IPS-18a (cell line): ENCODE results near the gene PLA2G4E.

Experiments used
- H3K27ac ChIP-seq: one replicate; pipeline ENCODE4 v1.5.1; 2013; ENCODE audit warnings: low read length
- H3K27me3 ChIP-seq: one replicate; pipeline ENCODE4 v1.6.1; 2013; ENCODE audit warnings: mild to moderate bottlenecking, low read length; ENCODE audit not compliant: control insufficient read depth, insufficient read depth
- H3K36me3 ChIP-seq: one replicate; pipeline ENCODE4 v1.6.1; 2013; ENCODE audit warnings: low read depth, low read length; ENCODE audit not compliant: control insufficient read depth
- H3K4me1 ChIP-seq: one replicate; pipeline ENCODE4 v1.6.1; 2013; ENCODE audit warnings: low read depth, low read length; ENCODE audit not compliant: control insufficient read depth
- H3K4me3 ChIP-seq: one replicate; pipeline ENCODE4 v1.5.1; 2013; ENCODE audit warnings: low read length
- H3K9ac ChIP-seq: one replicate; pipeline ENCODE4 v1.6.1; 2013; ENCODE audit warnings: mild to moderate bottlenecking, low read length, moderate library complexity
- H3K9me3 ChIP-seq: one replicate; pipeline ENCODE4 v1.6.1; 2013; ENCODE audit warnings: low read depth, low read length; ENCODE audit not compliant: control insufficient read depth

Gene PLA2G4E

GRCh38 chr15:42048080-42048820 lies 27.4 kb upstream of the PLA2G4E start:
- Histone ChIP-seq H3K9ac (no peak overlapping the region), H3K4me3 (no peak overlapping the region), H3K27ac (no peak overlapping the region), H3K4me1 (peaks cover 2% of the 10 kb centered on the region), H3K9me3 (no peaks in the 10 kb centered on the region), H3K36me3 (no peaks in the 10 kb centered on the region), H3K27me3 (no peaks in the 10 kb centered on the region)

- no peak overlapping the region for H3K27ac ChIP-seq
- no peak overlapping the region for H3K9ac ChIP-seq
- no peaks in the 10 kb centered on the region for H3K9me3 ChIP-seq
- H3K4me3 ChIP-seq = no peak overlapping the region
- H3K4me1 ChIP-seq = peaks cover 2% of the 10 kb centered on the region
- no peaks in the 10 kb centered on the region for H3K27me3 ChIP-seq
- no peaks in the 10 kb centered on the region for H3K36me3 ChIP-seq
These were observed 25.8 kb upstream of the PLA2G4E start for GRCh38 chr15:42046597-42046996.

- peaks cover 2% of the 10 kb centered on the region for H3K4me1 ChIP-seq
- H3K27me3 ChIP-seq = no peaks in the 10 kb centered on the region
- no peak overlapping the region for H3K4me3 ChIP-seq
- no peaks in the 10 kb centered on the region for H3K36me3 ChIP-seq
- no peak overlapping the region for H3K9ac ChIP-seq
- no peak overlapping the region for H3K27ac ChIP-seq
- H3K9me3 ChIP-seq = no peaks in the 10 kb centered on the region
These were observed 24.4 kb upstream of the PLA2G4E start for GRCh38 chr15:42045211-42045615.

- no peak overlapping the region for H3K4me3 ChIP-seq
- no peaks in the 10 kb centered on the region for H3K4me1 ChIP-seq
- H3K27me3 ChIP-seq = no peaks in the 10 kb centered on the region
- H3K27ac ChIP-seq = no peak overlapping the region
- no peaks in the 10 kb centered on the region for H3K9me3 ChIP-seq
- no peak overlapping the region for H3K9ac ChIP-seq
- no peaks in the 10 kb centered on the region for H3K36me3 ChIP-seq
These were observed 22.0 kb upstream of the PLA2G4E start for GRCh38 chr15:42042602-42043400.

- Histone ChIP-seq H3K9me3 (no peaks in the 10 kb centered on the region), H3K4me1 (peaks cover 14% of the 10 kb centered on the region), H3K36me3 (no peaks in the 10 kb centered on the region), H3K27me3 (no peaks in the 10 kb centered on the region), H3K4me3 (no peak overlapping the region), H3K27ac (no peak overlapping the region), H3K9ac (no peak overlapping the region)
These were observed 17.6 kb upstream of the PLA2G4E start for GRCh38 chr15:42038401-42038800.

- no peaks in the 10 kb centered on the region for H3K36me3 ChIP-seq
- no peaks in the 10 kb centered on the region for H3K27me3 ChIP-seq
- H3K27ac ChIP-seq = no peak overlapping the region
- no peak overlapping the region for H3K9ac ChIP-seq
- peaks cover 14% of the 10 kb centered on the region for H3K4me1 ChIP-seq
- H3K4me3 ChIP-seq = no peak overlapping the region
- H3K9me3 ChIP-seq = no peaks in the 10 kb centered on the region
These were observed 16.8 kb upstream of the PLA2G4E start for GRCh38 chr15:42037656-42038055.

- Histone ChIP-seq H3K9ac (no peak overlapping the region), H3K4me3 (no peak overlapping the region), H3K27ac (no peak overlapping the region), H3K27me3 (no peaks in the 10 kb centered on the region), H3K4me1 (peaks cover 14% of the 10 kb centered on the region), H3K9me3 (no peaks in the 10 kb centered on the region), H3K36me3 (no peaks in the 10 kb centered on the region)
These were observed 16.1 kb upstream of the PLA2G4E start for GRCh38 chr15:42036966-42037365.

- Histone ChIP-seq H3K36me3 (no peaks in the 10 kb centered on the region), H3K9ac (no peak overlapping the region), H3K27ac (no peak overlapping the region), H3K4me1 (peaks cover 14% of the 10 kb centered on the region), H3K4me3 (no peak overlapping the region), H3K27me3 (no peaks in the 10 kb centered on the region), H3K9me3 (no peaks in the 10 kb centered on the region)
These were observed 15.5 kb upstream of the PLA2G4E start for GRCh38 chr15:42036112-42036905.

GRCh38 chr15:42035435-42035761 lies 14.6 kb upstream of the PLA2G4E start:
- no peaks in the 10 kb centered on the region for H3K9me3 ChIP-seq
- H3K4me1 ChIP-seq = peaks cover 14% of the 10 kb centered on the region
- H3K36me3 ChIP-seq = no peaks in the 10 kb centered on the region
- no peak overlapping the region for H3K4me3 ChIP-seq
- H3K9ac ChIP-seq = no peak overlapping the region
- no peaks in the 10 kb centered on the region for H3K27me3 ChIP-seq
- no peak overlapping the region for H3K27ac ChIP-seq

- Histone ChIP-seq H3K9me3 (no peaks in the 10 kb centered on the region), H3K27ac (no peak overlapping the region), H3K27me3 (no peaks in the 10 kb centered on the region), H3K4me3 (no peak overlapping the region), H3K9ac (no peak overlapping the region), H3K4me1 (peaks cover 14% of the 10 kb centered on the region), H3K36me3 (no peaks in the 10 kb centered on the region)
These were observed 14.0 kb upstream of the PLA2G4E start for GRCh38 chr15:42034628-42035434.
